AG04450 (cell line): ENCODE data around the gene ADAMTS6. TPM values are rescaled to one million over a fixed set of nuclear protein-coding genes. Genes with fewer than 3 reads are reported as not detected.

ENCODE experiments used
- CTCF ChIA-PET: fragments of 300-600, 350-600 bp; formaldehyde crosslinking; extraction: SDS; loops from one replicate; lab custom pipeline; 2022; ENCODE audit warnings: antibody characterized with exemption, inconsistent platforms; lab: Charles Lee
- POLR2A ChIA-PET: fragments of 350-600 bp; formaldehyde crosslinking; extraction: SDS; loops from one replicate; lab custom pipeline; 2021; ENCODE audit warnings: antibody characterized with exemption, inconsistent platforms; lab: Yijun Ruan, JAX
- DNase-seq: peaks from one replicate; pipeline ENCODE4 v3.0.0-alpha.2; 2011; ENCODE audit warnings: low read depth, low spot score
- H3K27ac ChIP-seq: one replicate; pipeline ENCODE4 v1.5.1; 2012; ENCODE audit warnings: low read depth, low read length, control low read depth
- H3K27me3 ChIP-seq: one replicate; pipeline ENCODE4 v1.6.0; 2012; ENCODE audit warnings: low read length; ENCODE audit not compliant: control insufficient read depth, insufficient read depth
- H3K4me3 ChIP-seq: 2 replicates; pipeline ENCODE4 v1.5.1; 2011; ENCODE audit warnings: mild to moderate bottlenecking, low read depth, low read length, control low read depth
- H3K9me3 ChIP-seq: 2 replicates; pipeline ENCODE4 v1.5.1; 2012; ENCODE audit warnings: low read length; ENCODE audit not compliant: control insufficient read depth, insufficient read depth
- polyA plus RNA-seq: library from polyadenylated mRNA; depleted of rRNA; stranded (reverse); fragments of >200 nt; gene quantifications from 2 replicates; pipeline ENCODE4 v1.2.3, GENCODE V29; 2011
- TF ChIP-seq, protein P1 (sequence below): IDR thresholded peaks from 2 replicates; pipeline ENCODE4 v1.5.1; 2011; ENCODE audit warnings: low read depth, low read length, control low read depth, inconsistent platforms

The ADAMTS6 gene
- polyA plus RNA-seq, 1 experiment, result 22.5 TPM

DNA sequence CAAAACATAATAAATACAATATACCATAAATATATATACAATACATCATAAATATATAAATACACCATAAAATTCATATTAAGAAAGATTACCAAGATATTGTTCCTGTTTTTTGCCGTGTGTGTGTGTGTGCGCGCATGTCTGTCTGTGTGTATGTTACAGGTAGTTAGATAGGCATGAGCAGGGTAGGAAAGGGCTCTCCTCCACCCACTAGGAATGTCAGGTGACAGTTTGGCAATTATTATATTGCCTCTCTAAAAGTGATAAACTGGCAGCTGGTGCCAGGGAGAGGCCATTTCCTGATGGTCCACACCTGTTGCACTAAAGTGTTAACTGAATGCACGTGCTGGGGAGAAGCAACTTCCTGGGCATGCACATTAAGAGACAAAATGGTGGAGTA lies 232.8 kb downstream of the ADAMTS6 start:
- CTCF ChIA-PET, result no interaction called here
- H3K27me3 ChIP-seq, result no peaks in the 10 kb centered on the region
- no peak overlapping the region for H3K27ac ChIP-seq
- H3K4me3 ChIP-seq, result no peak overlapping the region
- DNase-seq, result no peak
- TF ChIP-seq, protein P1, sequence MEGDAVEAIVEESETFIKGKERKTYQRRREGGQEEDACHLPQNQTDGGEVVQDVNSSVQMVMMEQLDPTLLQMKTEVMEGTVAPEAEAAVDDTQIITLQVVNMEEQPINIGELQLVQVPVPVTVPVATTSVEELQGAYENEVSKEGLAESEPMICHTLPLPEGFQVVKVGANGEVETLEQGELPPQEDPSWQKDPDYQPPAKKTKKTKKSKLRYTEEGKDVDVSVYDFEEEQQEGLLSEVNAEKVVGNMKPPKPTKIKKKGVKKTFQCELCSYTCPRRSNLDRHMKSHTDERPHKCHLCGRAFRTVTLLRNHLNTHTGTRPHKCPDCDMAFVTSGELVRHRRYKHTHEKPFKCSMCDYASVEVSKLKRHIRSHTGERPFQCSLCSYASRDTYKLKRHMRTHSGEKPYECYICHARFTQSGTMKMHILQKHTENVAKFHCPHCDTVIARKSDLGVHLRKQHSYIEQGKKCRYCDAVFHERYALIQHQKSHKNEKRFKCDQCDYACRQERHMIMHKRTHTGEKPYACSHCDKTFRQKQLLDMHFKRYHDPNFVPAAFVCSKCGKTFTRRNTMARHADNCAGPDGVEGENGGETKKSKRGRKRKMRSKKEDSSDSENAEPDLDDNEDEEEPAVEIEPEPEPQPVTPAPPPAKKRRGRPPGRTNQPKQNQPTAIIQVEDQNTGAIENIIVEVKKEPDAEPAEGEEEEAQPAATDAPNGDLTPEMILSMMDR, result no peak
- POLR2A ChIA-PET, result no interaction called here
- H3K9me3 ChIP-seq, result no peaks in the 10 kb centered on the region

GRCh38 chr5:65247594-65247993 lies 234.1 kb downstream of the ADAMTS6 start:
- Histone ChIP-seq H3K27ac (no peak overlapping the region), H3K4me3 (no peak overlapping the region), H3K9me3 (no peaks in the 10 kb centered on the region), H3K27me3 (no peaks in the 10 kb centered on the region)
- ChIA-PET CTCF (no interaction called here), POLR2A (no interaction called here)
- TF ChIP-seq, protein P1, result no peak
- no peak for DNase-seq

DNA sequence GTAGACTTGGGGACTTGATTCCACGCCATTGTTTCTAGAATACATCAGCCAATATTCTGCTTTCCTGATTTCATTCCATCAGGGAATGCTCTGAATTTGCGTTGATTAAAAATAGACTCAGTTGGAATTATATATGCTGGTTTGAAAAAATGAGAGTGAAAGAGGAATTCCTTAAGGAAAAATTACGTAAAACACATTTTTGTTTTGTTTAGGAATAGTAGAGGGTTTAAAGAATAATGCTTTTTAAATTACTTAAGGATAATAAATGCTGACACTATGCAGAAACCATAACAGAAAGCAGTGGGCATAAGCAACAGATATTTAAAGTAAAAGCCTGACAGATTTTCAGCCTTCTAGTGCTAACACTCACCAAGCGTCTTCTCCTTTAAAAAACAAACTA lies 235.0 kb downstream of the ADAMTS6 start:
- H3K27ac ChIP-seq, result no peak overlapping the region
- no peaks in the 10 kb centered on the region for H3K27me3 ChIP-seq
- no peak overlapping the region for H3K4me3 ChIP-seq
- no peaks in the 10 kb centered on the region for H3K9me3 ChIP-seq
- TF ChIP-seq, protein P1, result no peak
- ChIA-PET POLR2A (no interaction called here), CTCF (no interaction called here)
- DNase-seq, result no peak

DNA sequence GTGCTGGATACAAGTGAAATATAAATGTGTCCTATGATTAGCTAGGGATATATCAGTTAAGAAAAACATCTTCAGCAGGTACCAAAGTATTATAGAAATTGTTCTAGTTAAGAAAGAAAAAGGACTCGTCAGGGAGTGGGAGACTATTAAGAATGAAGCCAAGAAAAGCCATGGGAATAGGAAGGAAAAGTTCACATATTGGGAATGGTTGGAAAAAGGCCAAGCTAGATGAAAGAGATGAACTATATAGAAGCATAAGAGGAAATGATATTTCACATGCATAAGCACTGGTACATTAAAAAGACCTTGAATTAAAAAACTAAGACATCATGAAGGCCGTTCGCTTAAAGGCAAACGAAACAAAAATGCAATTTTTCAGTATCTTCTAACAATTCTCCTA lies 237.7 kb downstream of the ADAMTS6 start:
- TF ChIP-seq, protein P1, result no peak
- ChIA-PET CTCF (no interaction called here), POLR2A (no interaction called here)
- Histone ChIP-seq H3K27ac (no peak overlapping the region), H3K27me3 (no peaks in the 10 kb centered on the region), H3K9me3 (no peaks in the 10 kb centered on the region), H3K4me3 (no peak overlapping the region)
- DNase-seq, result no peak

GRCh38 chr5:65243161-65243560 lies 238.6 kb downstream of the ADAMTS6 start:
- POLR2A ChIA-PET, result no interaction called here
- TF ChIP-seq, protein P1, result no peak
- Histone ChIP-seq H3K4me3 (no peak overlapping the region), H3K27me3 (no peaks in the 10 kb centered on the region), H3K27ac (no peak overlapping the region), H3K9me3 (no peaks in the 10 kb centered on the region)
- CTCF ChIA-PET, result interaction anchor here (0.6 kb wide), 1 partner anchor 278 kb away, joined by 10 read pairs; no protein-coding TSS in a partner anchor
- no peak for DNase-seq
